ENCODE data around the gene THTPA. TPM values are rescaled to one million over a fixed set of nuclear protein-coding genes. Genes with fewer than 3 reads are reported as not detected.

THTPA gene
- total RNA-seq, 1 experiment from 2014 or later = 12.3 TPM

- no peak for DNase-seq
- Histone ChIP-seq H3K36me3 (no peaks in the 10 kb centered on the region), H3K4me1 (no peaks in the 10 kb centered on the region), H3K27ac (no peak overlapping the region), H3K27me3 (peaks cover 27% of the 10 kb centered on the region), H3K4me3 (no peak overlapping the region), H3K9me3 (replicated peaks) (no peaks in the 10 kb centered on the region)
Measured at GRCh38 chr14:23564876-23565275, 8.8 kb downstream of the THTPA start.

GRCh38 chr14:23565626-23566025, 9.6 kb downstream of the THTPA start:
- Histone ChIP-seq H3K27me3 (peaks cover 27% of the 10 kb centered on the region), H3K4me1 (no peaks in the 10 kb centered on the region)
- DNase-seq = no peak

GRCh38 chr14:23566112-23566777, 10.2 kb downstream of the THTPA start:
- no peaks in the 10 kb centered on the region for H3K9me3 ChIP-seq (replicated peaks)
- no peak for DNase-seq
- H3K27ac ChIP-seq = no peak overlapping the region
- no peaks in the 10 kb centered on the region for H3K36me3 ChIP-seq
- no peaks in the 10 kb centered on the region for H3K4me1 ChIP-seq
- peaks cover 27% of the 10 kb centered on the region for H3K27me3 ChIP-seq
- H3K4me3 ChIP-seq = no peak overlapping the region

More at GRCh38 chr14:23565626-23566025, 9.6 kb downstream of the THTPA start:
- no peaks in the 10 kb centered on the region for H3K9me3 ChIP-seq (replicated peaks)
- no peaks in the 10 kb centered on the region for H3K36me3 ChIP-seq
- H3K4me3 ChIP-seq = no peak overlapping the region
- no peak overlapping the region for H3K27ac ChIP-seq

GRCh38 chr14:23566778-23567185, 10.7 kb downstream of the THTPA start:
- Histone ChIP-seq H3K9me3 (replicated peaks) (no peaks in the 10 kb centered on the region), H3K36me3 (no peaks in the 10 kb centered on the region), H3K27ac (no peak overlapping the region), H3K27me3 (peaks cover 31% of the 10 kb centered on the region), H3K4me3 (no peak overlapping the region), H3K4me1 (no peaks in the 10 kb centered on the region)
- no peak for DNase-seq

GRCh38 chr14:23567186-23568020, 11.3 kb downstream of the THTPA start, which contains the start of gene AP1G2:
AP1G2 (minus strand) TSS chr14:23567791; CDS start chr14:23567314, 477 bp downstream.
- Histone ChIP-seq H3K27ac (no peak within 1 kb of the TSS), H3K4me3 (no peak within 1 kb of the TSS), H3K36me3 (no peaks in the 10 kb centered on the region), H3K9me3 (replicated peaks) (no peaks in the 10 kb centered on the region), H3K4me1 (no peaks in the 10 kb centered on the region), H3K27me3 (peaks cover 37% of the 10 kb centered on the region)
- DNase-seq = no peak

- Histone ChIP-seq H3K36me3 (no peaks in the 10 kb centered on the region), H3K4me3 (no peak overlapping the region), H3K4me1 (no peaks in the 10 kb centered on the region), H3K9me3 (replicated peaks) (no peaks in the 10 kb centered on the region), H3K27me3 (peaks cover 45% of the 10 kb centered on the region), H3K27ac (no peak overlapping the region)
- DNase-seq = no peak
Measured at GRCh38 chr14:23568021-23568599, 12.0 kb downstream of the THTPA start.

- H3K4me3 ChIP-seq = no peak overlapping the region
- H3K27ac ChIP-seq = no peak overlapping the region
- H3K4me1 ChIP-seq = no peaks in the 10 kb centered on the region
- no peaks in the 10 kb centered on the region for H3K36me3 ChIP-seq
- DNase-seq = peak in 1 of 2 experiments; percentile 24
- peaks cover 46% of the 10 kb centered on the region for H3K27me3 ChIP-seq
- no peaks in the 10 kb centered on the region for H3K9me3 ChIP-seq (replicated peaks)
Measured at GRCh38 chr14:23568600-23569331, 12.7 kb downstream of the THTPA start.

GRCh38 chr14:23569443-23570151, 13.5 kb downstream of the THTPA start:
- no peak for DNase-seq
- peaks cover 46% of the 10 kb centered on the region for H3K27me3 ChIP-seq

GRCh38 chr14:23570806-23571483, 14.9 kb downstream of the THTPA start:
- H3K36me3 ChIP-seq = no peaks in the 10 kb centered on the region
- H3K27me3 ChIP-seq = peaks cover 42% of the 10 kb centered on the region
- H3K27ac ChIP-seq = no peak overlapping the region
- DNase-seq = no peak
- no peaks in the 10 kb centered on the region for H3K9me3 ChIP-seq (replicated peaks)
- no peak overlapping the region for H3K4me3 ChIP-seq
- no peaks in the 10 kb centered on the region for H3K4me1 ChIP-seq

More at GRCh38 chr14:23569443-23570151, 13.5 kb downstream of the THTPA start:
- Histone ChIP-seq H3K36me3 (no peaks in the 10 kb centered on the region), H3K27ac (no peak overlapping the region), H3K4me3 (no peak overlapping the region), H3K9me3 (replicated peaks) (no peaks in the 10 kb centered on the region), H3K4me1 (no peaks in the 10 kb centered on the region)

- H3K4me1 ChIP-seq = no peaks in the 10 kb centered on the region
- H3K9me3 ChIP-seq (replicated peaks) = no peaks in the 10 kb centered on the region
- no peak for DNase-seq
- no peaks in the 10 kb centered on the region for H3K36me3 ChIP-seq
- H3K27me3 ChIP-seq = peaks cover 34% of the 10 kb centered on the region
- H3K4me3 ChIP-seq = no peak overlapping the region
- no peak overlapping the region for H3K27ac ChIP-seq
Measured at GRCh38 chr14:23571701-23572523, 15.8 kb downstream of the THTPA start.

- Histone ChIP-seq H3K36me3 (no peaks in the 10 kb centered on the region), H3K27me3 (peaks cover 34% of the 10 kb centered on the region)
Measured at GRCh38 chr14:23572524-23572828, 16.4 kb downstream of the THTPA start.

GRCh38 chr14:23572836-23573235, 16.8 kb downstream of the THTPA start:
- Histone ChIP-seq H3K9me3 (replicated peaks) (no peaks in the 10 kb centered on the region), H3K4me1 (no peaks in the 10 kb centered on the region), H3K27ac (no peak overlapping the region), H3K27me3 (peaks cover 34% of the 10 kb centered on the region), H3K4me3 (no peak overlapping the region), H3K36me3 (no peaks in the 10 kb centered on the region)
- no peak for DNase-seq

More at GRCh38 chr14:23572524-23572828, 16.4 kb downstream of the THTPA start:
- H3K4me3 ChIP-seq = no peak overlapping the region
- H3K27ac ChIP-seq = no peak overlapping the region
- H3K9me3 ChIP-seq (replicated peaks) = no peaks in the 10 kb centered on the region
- DNase-seq = no peak
- no peaks in the 10 kb centered on the region for H3K4me1 ChIP-seq

- peaks cover 30% of the 10 kb centered on the region for H3K27me3 ChIP-seq
Measured at GRCh38 chr14:23573384-23574015, 17.4 kb downstream of the THTPA start.

More at GRCh38 chr14:23573384-23574015, 17.4 kb downstream of the THTPA start:
- H3K4me3 ChIP-seq = no peak overlapping the region
- H3K27ac ChIP-seq = no peak overlapping the region
- no peak for DNase-seq
- H3K9me3 ChIP-seq (replicated peaks) = no peaks in the 10 kb centered on the region
- no peaks in the 10 kb centered on the region for H3K4me1 ChIP-seq
- H3K36me3 ChIP-seq = no peaks in the 10 kb centered on the region

Data from SJCRH30 (cell line).